K562 (cell line): ENCODE results near the gene ZNF30. TPM values are rescaled to one million over a fixed set of nuclear protein-coding genes. Genes with fewer than 3 reads are reported as not detected.

Source experiments
- CREB1 ChIP-seq, 2 experiments: sonication (generic) in 1 of 2; formaldehyde crosslinking in 1 of 2; IDR thresholded peaks; 2 replicates each; pipeline versions ENCODE4 v1.6.1 to v1.8.0; 2012 to 2022; ENCODE audit warnings: inconsistent platforms in 1 of 2, mild to moderate bottlenecking in 1 of 2, missing genetic modification reagents in 1 of 2, moderate library complexity in 1 of 2
- EGR1 ChIP-seq: fragments of 450-650 bp; conservative IDR thresholded peaks from 2 replicates; pipeline ENCODE4 v1.6.1; 2017; ENCODE audit warnings: mild to moderate bottlenecking
- ELF1 ChIP-seq: fragments of 200-800 bp; sonication (Bioruptor generic); IDR thresholded peaks from 2 replicates; pipeline ENCODE4 v1.6.1; 2016; ENCODE audit warnings: missing genetic modification characterization, missing compliant biosample characterization
- GATAD2A ChIP-seq: fragments of 450-650 bp; IDR thresholded peaks from 2 replicates; pipeline ENCODE4 v1.6.1; 2017
- HNRNPH1 ChIP-seq: fragments of 200-400 bp; formaldehyde crosslinking; optimal IDR thresholded peaks from 2 replicates; pipeline ENCODE3; 2017; ENCODE audit warnings: low read depth, mild to moderate bottlenecking, low read length, moderate library complexity
- HNRNPLL ChIP-seq: fragments of 200-400 bp; formaldehyde crosslinking; IDR thresholded peaks from 2 replicates; pipeline ENCODE4 v1.6.1; 2017; ENCODE audit warnings: low read length, low read depth, mild to moderate bottlenecking; ENCODE audit not compliant: poor library complexity, severe bottlenecking
- IFI16 ChIP-seq: fragments of 250-450 bp; sonication (Bioruptor Pico); IDR thresholded peaks from 2 replicates; pipeline ENCODE4 v2.1.2; 2022; ENCODE audit warnings: mild to moderate bottlenecking, inconsistent platforms
- MED1 ChIP-seq: sonication (generic); formaldehyde crosslinking; IDR thresholded peaks from 2 replicates; pipeline ENCODE4 v1.8.1; 2023; ENCODE audit warnings: missing genetic modification reagents, borderline replicate concordance
- PTBP1 ChIP-seq: fragments of 200-400 bp; formaldehyde crosslinking; IDR thresholded peaks from 2 replicates; pipeline ENCODE4 v1.6.1; 2017; ENCODE audit warnings: low read depth, low read length
- ZC3H8 ChIP-seq: fragments of 450-650 bp; IDR thresholded peaks from 2 replicates; pipeline ENCODE4 v1.6.1; 2017
- ZFPM2 ChIP-seq: fragments of 250-450 bp; sonication (Bioruptor Pico); IDR thresholded peaks from 2 replicates; pipeline ENCODE4 v1.5.1; 2022; ENCODE audit warnings: mild to moderate bottlenecking
- ZFX ChIP-seq: sonication (generic); formaldehyde crosslinking; IDR thresholded peaks from 2 replicates; pipeline ENCODE4 v1.8.0; 2022; ENCODE audit warnings: mild to moderate bottlenecking, missing genetic modification reagents, moderate library complexity
- ZNF431 ChIP-seq: sonication (generic); formaldehyde crosslinking; IDR thresholded peaks from 2 replicates; pipeline ENCODE4 v1.8.0; 2022; ENCODE audit warnings: mild to moderate bottlenecking, missing genetic modification reagents
- polyA plus RNA-seq, 8 experiments: library from polyadenylated mRNA; depleted of rRNA in 4 of 8; stranded (reverse) in 5 of 8; unstranded in 3 of 8; fragments of >200 nt; fragmentation: Nextera tagmentation in 2 of 8; fragmentation: Illumina TruSeq in 1 of 8; extraction: Ambion mirVana in 2 of 8; extraction: Trizol in 1 of 8; gene quantifications; 2 replicates each; pipeline versions ENCODE4 v1.2.1 to v1.2.3, GENCODE V29; 2011 to 2014; ENCODE audit warnings: inconsistent platforms in 1 of 8, missing spikeins in 1 of 8
- total RNA-seq, 7 experiments: library from RNA; depleted of rRNA in 6 of 7; stranded (reverse); fragments of >200 nt in 6 of 7; fragmentation: Illumina TruSeq in 2 of 7; extraction: Trizol in 2 of 7; gene quantifications; 2 replicates each; pipeline versions ENCODE4 v1.2.1 to v1.2.3, GENCODE V29; 2011 to 2021; ENCODE audit warnings: low replicate concordance in 1 of 7
- TF ChIP-seq, protein P1 (sequence below): sonication (generic); formaldehyde crosslinking; IDR thresholded peaks from 2 replicates; pipeline ENCODE4 v1.8.0; 2023; ENCODE audit warnings: missing genetic modification reagents, mild to moderate bottlenecking, borderline replicate concordance
- TF ChIP-seq, protein P2 (sequence below), 2 experiments: fragments of 250-450 bp in 1 of 2; fragments of 450-650 bp in 1 of 2; sonication (Bioruptor Pico) in 1 of 2; IDR thresholded peaks; 2 replicates each; pipeline versions ENCODE4 v1.6.1 to v1.8.0; 2016 to 2021; ENCODE audit warnings: mild to moderate bottlenecking in 2 of 2, moderate library complexity in 2 of 2, missing compliant biosample characterization in 1 of 2, missing genetic modification characterization in 1 of 2
- TF ChIP-seq, protein P3 (sequence below): fragments of 150-350 bp; conservative IDR thresholded peaks from 2 replicates; pipeline ENCODE4 v1.6.1; 2014; ENCODE audit warnings: low read length
- TF ChIP-seq, protein P4 (sequence below), 2 experiments: fragments of 450-650 bp; IDR thresholded peaks; 2 replicates each; pipeline ENCODE4 v1.6.1; 2016

ZNF30 gene
- total and polyA plus RNA-seq, 9 of the 15 experiments (the other 6 are each of a cell fraction or from before 2014, with no cell fraction given) = 7.3 to 13.4 (median 10.6) TPM

DNA sequence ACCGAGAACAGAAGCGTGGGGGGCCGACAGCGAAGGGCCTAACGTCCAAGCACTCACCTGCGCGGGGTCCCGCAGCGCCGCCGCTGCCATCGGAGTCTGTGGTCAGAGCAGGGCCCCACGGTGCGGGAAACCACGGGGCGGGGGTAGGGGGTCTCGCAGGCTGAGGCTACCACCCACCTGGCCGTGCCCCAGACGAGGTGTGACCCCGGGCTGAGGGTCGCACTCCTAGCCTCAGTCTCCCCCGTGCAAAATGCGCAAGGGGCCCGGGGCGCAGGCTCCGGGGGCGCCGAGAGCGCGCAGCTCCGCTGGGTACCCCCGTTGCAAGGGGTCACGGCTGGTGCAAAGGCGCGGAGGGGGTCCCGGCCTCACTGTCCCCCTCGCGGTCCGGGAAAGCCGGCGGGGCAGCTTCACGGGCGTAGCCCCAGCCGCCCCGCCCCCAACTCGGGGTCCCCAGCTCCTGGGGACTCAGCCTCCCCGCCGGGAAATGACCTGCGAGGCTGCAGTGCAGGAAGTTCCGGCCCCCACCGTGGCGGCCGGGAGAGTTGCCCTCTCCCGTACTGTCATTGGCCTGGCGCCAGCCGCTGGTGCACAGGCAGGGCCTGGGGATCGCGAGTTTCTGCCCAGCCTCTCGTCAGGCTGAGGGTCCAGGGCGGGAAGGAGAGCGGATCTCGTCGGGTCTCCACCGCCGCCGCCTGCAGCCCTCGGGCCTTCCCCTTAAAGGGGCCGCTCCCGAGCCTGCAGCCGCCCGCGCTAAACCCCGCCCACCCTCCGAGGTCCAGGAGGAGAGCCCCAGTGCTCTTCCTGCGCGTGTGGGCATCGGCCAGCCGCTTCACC is 37.1 kb downstream of the ZNF30 start, which contains the start of gene ZNF792 (continued):
- TF ChIP-seq, protein P1, sequence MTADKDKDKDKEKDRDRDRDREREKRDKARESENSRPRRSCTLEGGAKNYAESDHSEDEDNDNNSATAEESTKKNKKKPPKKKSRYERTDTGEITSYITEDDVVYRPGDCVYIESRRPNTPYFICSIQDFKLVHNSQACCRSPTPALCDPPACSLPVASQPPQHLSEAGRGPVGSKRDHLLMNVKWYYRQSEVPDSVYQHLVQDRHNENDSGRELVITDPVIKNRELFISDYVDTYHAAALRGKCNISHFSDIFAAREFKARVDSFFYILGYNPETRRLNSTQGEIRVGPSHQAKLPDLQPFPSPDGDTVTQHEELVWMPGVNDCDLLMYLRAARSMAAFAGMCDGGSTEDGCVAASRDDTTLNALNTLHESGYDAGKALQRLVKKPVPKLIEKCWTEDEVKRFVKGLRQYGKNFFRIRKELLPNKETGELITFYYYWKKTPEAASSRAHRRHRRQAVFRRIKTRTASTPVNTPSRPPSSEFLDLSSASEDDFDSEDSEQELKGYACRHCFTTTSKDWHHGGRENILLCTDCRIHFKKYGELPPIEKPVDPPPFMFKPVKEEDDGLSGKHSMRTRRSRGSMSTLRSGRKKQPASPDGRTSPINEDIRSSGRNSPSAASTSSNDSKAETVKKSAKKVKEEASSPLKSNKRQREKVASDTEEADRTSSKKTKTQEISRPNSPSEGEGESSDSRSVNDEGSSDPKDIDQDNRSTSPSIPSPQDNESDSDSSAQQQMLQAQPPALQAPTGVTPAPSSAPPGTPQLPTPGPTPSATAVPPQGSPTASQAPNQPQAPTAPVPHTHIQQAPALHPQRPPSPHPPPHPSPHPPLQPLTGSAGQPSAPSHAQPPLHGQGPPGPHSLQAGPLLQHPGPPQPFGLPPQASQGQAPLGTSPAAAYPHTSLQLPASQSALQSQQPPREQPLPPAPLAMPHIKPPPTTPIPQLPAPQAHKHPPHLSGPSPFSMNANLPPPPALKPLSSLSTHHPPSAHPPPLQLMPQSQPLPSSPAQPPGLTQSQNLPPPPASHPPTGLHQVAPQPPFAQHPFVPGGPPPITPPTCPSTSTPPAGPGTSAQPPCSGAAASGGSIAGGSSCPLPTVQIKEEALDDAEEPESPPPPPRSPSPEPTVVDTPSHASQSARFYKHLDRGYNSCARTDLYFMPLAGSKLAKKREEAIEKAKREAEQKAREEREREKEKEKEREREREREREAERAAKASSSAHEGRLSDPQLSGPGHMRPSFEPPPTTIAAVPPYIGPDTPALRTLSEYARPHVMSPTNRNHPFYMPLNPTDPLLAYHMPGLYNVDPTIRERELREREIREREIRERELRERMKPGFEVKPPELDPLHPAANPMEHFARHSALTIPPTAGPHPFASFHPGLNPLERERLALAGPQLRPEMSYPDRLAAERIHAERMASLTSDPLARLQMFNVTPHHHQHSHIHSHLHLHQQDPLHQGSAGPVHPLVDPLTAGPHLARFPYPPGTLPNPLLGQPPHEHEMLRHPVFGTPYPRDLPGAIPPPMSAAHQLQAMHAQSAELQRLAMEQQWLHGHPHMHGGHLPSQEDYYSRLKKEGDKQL (CRISPR knock-in tag) = no peak
- TF ChIP-seq EGR1 (peak; percentile 42), HNRNPLL (no peak), IFI16 (no peak), ZC3H8 (no peak), HNRNPH1 (no peak), ELF1 (tag) (no peak), PTBP1 (no peak), MED1 (CRISPR knock-in tag) (no peak), ZFPM2 (CRISPR knock-in tag) (no peak), ZFX (CRISPR knock-in tag) (peak; percentile 85), CREB1 (IDR thresholded peaks at IDR 0.05) (no peak), CREB1 (CRISPR knock-in tag; IDR thresholded peaks at IDR 0.05) (no peak), GATAD2A (no peak), ZNF431 (CRISPR knock-in tag) (no peak)
- TF ChIP-seq, protein P2, sequence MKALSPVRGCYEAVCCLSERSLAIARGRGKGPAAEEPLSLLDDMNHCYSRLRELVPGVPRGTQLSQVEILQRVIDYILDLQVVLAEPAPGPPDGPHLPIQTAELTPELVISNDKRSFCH (CRISPR knock-in tag; IDR thresholded peaks at IDR 0.05) = no peak
- TF ChIP-seq, protein P2 (tag; IDR thresholded peaks at IDR 0.05) = 0 out of 2 replicates have a peak, but pooled peaks have one; percentile 21
- TF ChIP-seq, protein P3, sequence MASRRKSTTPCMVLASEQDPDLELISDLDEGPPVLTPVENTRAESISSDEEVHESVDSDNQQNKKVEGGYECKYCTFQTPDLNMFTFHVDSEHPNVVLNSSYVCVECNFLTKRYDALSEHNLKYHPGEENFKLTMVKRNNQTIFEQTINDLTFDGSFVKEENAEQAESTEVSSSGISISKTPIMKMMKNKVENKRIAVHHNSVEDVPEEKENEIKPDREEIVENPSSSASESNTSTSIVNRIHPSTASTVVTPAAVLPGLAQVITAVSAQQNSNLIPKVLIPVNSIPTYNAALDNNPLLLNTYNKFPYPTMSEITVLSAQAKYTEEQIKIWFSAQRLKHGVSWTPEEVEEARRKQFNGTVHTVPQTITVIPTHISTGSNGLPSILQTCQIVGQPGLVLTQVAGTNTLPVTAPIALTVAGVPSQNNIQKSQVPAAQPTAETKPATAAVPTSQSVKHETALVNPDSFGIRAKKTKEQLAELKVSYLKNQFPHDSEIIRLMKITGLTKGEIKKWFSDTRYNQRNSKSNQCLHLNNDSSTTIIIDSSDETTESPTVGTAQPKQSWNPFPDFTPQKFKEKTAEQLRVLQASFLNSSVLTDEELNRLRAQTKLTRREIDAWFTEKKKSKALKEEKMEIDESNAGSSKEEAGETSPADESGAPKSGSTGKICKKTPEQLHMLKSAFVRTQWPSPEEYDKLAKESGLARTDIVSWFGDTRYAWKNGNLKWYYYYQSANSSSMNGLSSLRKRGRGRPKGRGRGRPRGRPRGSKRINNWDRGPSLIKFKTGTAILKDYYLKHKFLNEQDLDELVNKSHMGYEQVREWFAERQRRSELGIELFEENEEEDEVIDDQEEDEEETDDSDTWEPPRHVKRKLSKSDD = no peak
- TF ChIP-seq, protein P4, sequence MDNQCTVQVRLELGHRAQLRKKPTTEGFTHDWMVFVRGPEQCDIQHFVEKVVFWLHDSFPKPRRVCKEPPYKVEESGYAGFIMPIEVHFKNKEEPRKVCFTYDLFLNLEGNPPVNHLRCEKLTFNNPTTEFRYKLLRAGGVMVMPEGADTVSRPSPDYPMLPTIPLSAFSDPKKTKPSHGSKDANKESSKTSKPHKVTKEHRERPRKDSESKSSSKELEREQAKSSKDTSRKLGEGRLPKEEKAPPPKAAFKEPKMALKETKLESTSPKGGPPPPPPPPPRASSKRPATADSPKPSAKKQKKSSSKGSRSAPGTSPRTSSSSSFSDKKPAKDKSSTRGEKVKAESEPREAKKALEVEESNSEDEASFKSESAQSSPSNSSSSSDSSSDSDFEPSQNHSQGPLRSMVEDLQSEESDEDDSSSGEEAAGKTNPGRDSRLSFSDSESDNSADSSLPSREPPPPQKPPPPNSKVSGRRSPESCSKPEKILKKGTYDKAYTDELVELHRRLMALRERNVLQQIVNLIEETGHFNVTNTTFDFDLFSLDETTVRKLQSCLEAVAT (IDR thresholded peaks at IDR 0.05) = no peak
